ENCODE measurements around the gene KANSL3.
A peak's percentile ranks its signal among the peaks of the same experiment; 100 is the strongest.

The KANSL3 gene

GRCh38 chr2:96558061-96558460 is 80.1 kb downstream of the KANSL3 start:
- TF ChIP-seq MAX (IDR thresholded peaks at IDR 0.05) (no peak), CREB1 (IDR thresholded peaks at IDR 0.05; ENCODE audit: low read depth) (no peak), EGR1 (IDR thresholded peaks at IDR 0.05) (no peak), ZBTB7A (IDR thresholded peaks at IDR 0.05; ENCODE audit: low read depth) (no peak), TEAD4 (IDR thresholded peaks at IDR 0.05) (no peak), TCF12 (IDR thresholded peaks at IDR 0.05; ENCODE audit: low read depth) (no peak)

GRCh38 chr2:96556441-96557330 is 81.4 kb downstream of the KANSL3 start:
- TF ChIP-seq RAD21 (IDR thresholded peaks at IDR 0.05; ENCODE audit: low read depth) (no peak), USF1 (IDR thresholded peaks at IDR 0.05) (no peak), TEAD4 (IDR thresholded peaks at IDR 0.05) (peak; percentile 53; the same call in 1 of the 2 replicates), CREB1 (IDR thresholded peaks at IDR 0.05; ENCODE audit: low read depth) (peak; percentile 35; the same call in 1 of the 2 replicates), EP300 (IDR thresholded peaks at IDR 0.05; ENCODE audit: borderline replicate concordance) (peak; percentile 58; the same call in 1 of the 2 replicates), REST (IDR thresholded peaks at IDR 0.05; ENCODE audit: low read depth) (no peak), ZBTB7A (IDR thresholded peaks at IDR 0.05; ENCODE audit: low read depth) (no peak), YY1 (IDR thresholded peaks at IDR 0.05; ENCODE audit: low read depth) (0 out of 2 replicates have a peak, but pooled peaks have one; percentile 26), FOXM1 (IDR thresholded peaks at IDR 0.05; ENCODE audit: borderline replicate concordance, low read depth) (no peak), TAF1 (IDR thresholded peaks at IDR 0.05; ENCODE audit: low read depth) (no peak), CEBPB (IDR thresholded peaks at IDR 0.05) (peak; percentile 48; the same call in 1 of the 2 replicates), MAX (IDR thresholded peaks at IDR 0.05) (peak; percentile 60), NFIC (IDR thresholded peaks at IDR 0.05) (peak; percentile 50), EGR1 (IDR thresholded peaks at IDR 0.05) (no peak), TCF12 (IDR thresholded peaks at IDR 0.05; ENCODE audit: low read depth) (no peak; the same call in 1 of the 2 replicates)

GRCh38 chr2:96555146-96555610 is 82.9 kb downstream of the KANSL3 start:
- TF ChIP-seq RAD21 (IDR thresholded peaks at IDR 0.05; ENCODE audit: low read depth), result no peak
- TF ChIP-seq FOXM1 (IDR thresholded peaks at IDR 0.05; ENCODE audit: borderline replicate concordance, low read depth), result no peak
- TF ChIP-seq NFIC (IDR thresholded peaks at IDR 0.05), result no peak
- TF ChIP-seq MAX (IDR thresholded peaks at IDR 0.05), result no peak
- TF ChIP-seq EP300 (IDR thresholded peaks at IDR 0.05; ENCODE audit: borderline replicate concordance), result no peak
- TF ChIP-seq CREB1 (IDR thresholded peaks at IDR 0.05; ENCODE audit: low read depth), result no peak

GRCh38 chr2:96554293-96555145 is 83.6 kb downstream of the KANSL3 start:
- TF ChIP-seq EP300 (IDR thresholded peaks at IDR 0.05; ENCODE audit: borderline replicate concordance) (no peak), ZBTB7A (IDR thresholded peaks at IDR 0.05; ENCODE audit: low read depth) (peak; percentile 74; the same call in 1 of the 2 replicates), TCF12 (IDR thresholded peaks at IDR 0.05; ENCODE audit: low read depth) (no peak), USF1 (IDR thresholded peaks at IDR 0.05) (no peak), CEBPB (IDR thresholded peaks at IDR 0.05) (no peak), YY1 (IDR thresholded peaks at IDR 0.05; ENCODE audit: low read depth) (no peak), NFIC (IDR thresholded peaks at IDR 0.05) (no peak), TAF1 (IDR thresholded peaks at IDR 0.05; ENCODE audit: low read depth) (no peak), CREB1 (IDR thresholded peaks at IDR 0.05; ENCODE audit: low read depth) (no peak), RAD21 (IDR thresholded peaks at IDR 0.05; ENCODE audit: low read depth) (peak; percentile 82)

GRCh38 chr2:96553176-96553956 is 84.7 kb downstream of the KANSL3 start:
- TF ChIP-seq TAF1 (IDR thresholded peaks at IDR 0.05; ENCODE audit: low read depth), result no peak
- no peak for TF ChIP-seq REST (IDR thresholded peaks at IDR 0.05; ENCODE audit: low read depth)
- TF ChIP-seq FOXM1 (IDR thresholded peaks at IDR 0.05; ENCODE audit: borderline replicate concordance, low read depth), result no peak
- no peak for TF ChIP-seq TCF12 (IDR thresholded peaks at IDR 0.05; ENCODE audit: low read depth)
- no peak for TF ChIP-seq EGR1 (IDR thresholded peaks at IDR 0.05)
- TF ChIP-seq NFIC (IDR thresholded peaks at IDR 0.05), result no peak
- no peak for TF ChIP-seq CREB1 (IDR thresholded peaks at IDR 0.05; ENCODE audit: low read depth)
- TF ChIP-seq TEAD4 (IDR thresholded peaks at IDR 0.05), result no peak
- no peak for TF ChIP-seq USF1 (IDR thresholded peaks at IDR 0.05)
- no peak for TF ChIP-seq ZBTB7A (IDR thresholded peaks at IDR 0.05; ENCODE audit: low read depth)
- TF ChIP-seq MAX (IDR thresholded peaks at IDR 0.05), result no peak
